H54 (cell line): ENCODE data around the gene DTNB.

Experiments
- DNase-seq: peaks from one replicate; pipeline ENCODE4 v3.0.0; 2011; ENCODE audit warnings: low spot score, mixed read lengths; ENCODE audit not compliant: insufficient read length
- FAIRE-seq: peaks from 3 replicates; lab custom pipeline; 2011; peaks lifted over from hg19 to GRCh38; lab: Jason Lieb, UNC
- POLR2A ChIP-seq: IDR thresholded peaks from 2 replicates; pipeline ENCODE4 v1.6.1; 2011; ENCODE audit warnings: low read depth, mild to moderate bottlenecking, low read length

DTNB gene

DNA sequence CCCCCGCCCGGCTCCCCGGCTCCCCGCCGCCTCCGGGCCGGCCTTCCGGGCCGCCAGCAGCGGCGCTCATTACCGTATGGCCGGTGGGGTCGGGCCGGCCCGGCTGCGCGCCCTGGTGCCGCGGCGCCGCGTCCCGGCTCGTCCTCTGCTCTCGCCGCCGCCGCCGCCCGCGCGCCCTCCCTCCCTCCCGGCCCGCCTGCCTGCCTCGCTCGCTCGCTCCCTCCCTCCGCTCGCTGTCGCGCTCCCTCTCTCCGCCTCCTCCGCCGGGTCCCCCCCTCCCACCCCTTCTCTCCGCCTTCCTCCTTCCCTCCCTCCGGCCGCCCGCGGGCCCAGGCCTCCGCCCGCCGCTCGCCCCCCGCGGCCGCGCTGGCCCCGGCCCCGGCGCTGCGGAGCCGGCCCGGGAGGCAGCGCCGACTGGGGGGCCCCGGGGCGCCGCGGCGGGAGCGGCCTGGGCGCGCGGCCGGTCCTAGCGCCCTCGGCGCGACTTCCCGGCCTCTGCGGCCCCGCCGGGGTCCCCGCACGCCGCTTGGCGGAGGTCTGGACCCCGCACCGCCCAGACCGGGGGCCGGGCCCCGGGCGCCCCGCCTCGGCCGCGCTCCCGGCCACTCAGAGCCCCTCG lies 331.5 kb downstream of the DTNB start, which contains the start of gene DNMT3A:
TSS of gene DNMT3A (minus strand) at position 173 of the 619 bp plus-strand sequence. CDS start 27,941 bp downstream, outside the sequence.
- DNase-seq: peak; percentile 73
- TF ChIP-seq POLR2A: peak; percentile 36; the same call in 1 of the 2 replicates
- FAIRE-seq: no peak

DNA sequence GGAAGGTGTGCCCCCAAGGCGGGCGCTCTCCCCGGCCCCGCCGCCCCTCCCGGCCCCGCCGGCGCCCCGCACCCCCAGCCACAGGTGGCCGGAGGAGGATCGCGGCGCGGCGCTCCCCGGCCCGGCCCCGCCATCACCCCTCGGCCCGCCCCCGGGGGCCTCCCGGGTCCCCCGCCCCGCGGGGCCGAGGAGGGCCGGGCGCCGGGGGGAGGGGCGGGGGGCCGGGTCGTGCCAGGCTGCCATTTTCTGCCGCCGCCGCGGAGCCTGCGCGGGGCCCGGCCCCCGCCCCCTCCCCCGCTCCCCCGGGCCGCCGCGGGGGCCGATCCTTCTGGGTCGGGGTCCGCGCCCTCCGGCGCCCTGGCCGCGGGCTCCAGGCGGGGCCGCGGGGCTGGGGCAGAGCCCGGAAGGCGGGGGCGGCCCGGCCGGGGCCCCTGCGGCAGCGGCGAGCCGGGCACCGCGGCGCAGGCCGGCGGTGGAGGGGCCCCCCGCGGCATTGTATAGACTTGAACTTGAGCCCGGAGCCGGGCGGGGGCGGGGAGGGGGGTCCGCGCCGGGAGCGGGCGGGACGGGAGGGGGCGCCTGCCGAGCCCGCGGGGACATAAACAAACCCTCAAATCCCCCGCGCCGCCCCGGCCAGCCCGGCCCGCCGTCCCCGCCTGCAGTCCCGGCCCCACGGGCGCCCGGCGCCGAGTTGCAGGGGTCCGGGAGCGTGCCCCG lies 332.2 kb downstream of the DTNB start:
- DNase-seq (peak; percentile 50), FAIRE-seq (no peak)
- no peak for TF ChIP-seq POLR2A

GRCh38 chr2:25340181-25340921 lies 333.0 kb downstream of the DTNB start:
- DNase-seq (no peak), FAIRE-seq (no peak)
- TF ChIP-seq POLR2A: no peak

GRCh38 chr2:25339791-25340180 lies 333.6 kb downstream of the DTNB start:
- no peak for DNase-seq
- no peak for FAIRE-seq
- TF ChIP-seq POLR2A: no peak

GRCh38 chr2:25339211-25339674 lies 334.1 kb downstream of the DTNB start:
- FAIRE-seq (no peak), DNase-seq (no peak)
- TF ChIP-seq POLR2A: no peak

GRCh38 chr2:25338401-25338800 lies 335.0 kb downstream of the DTNB start:
- TF ChIP-seq POLR2A: no peak
- FAIRE-seq: no peak
- DNase-seq: no peak

GRCh38 chr2:25337891-25338290 lies 335.5 kb downstream of the DTNB start:
- TF ChIP-seq POLR2A: no peak
- FAIRE-seq (no peak), DNase-seq (no peak)

- FAIRE-seq (no peak), DNase-seq (no peak)
- TF ChIP-seq POLR2A: no peak
Observed at GRCh38 chr2:25337276-25337675, 336.1 kb downstream of the DTNB start.

- no peak for TF ChIP-seq POLR2A
- DNase-seq: no peak
- FAIRE-seq: no peak
Observed at GRCh38 chr2:25336383-25336841, 337.0 kb downstream of the DTNB start.

DNA sequence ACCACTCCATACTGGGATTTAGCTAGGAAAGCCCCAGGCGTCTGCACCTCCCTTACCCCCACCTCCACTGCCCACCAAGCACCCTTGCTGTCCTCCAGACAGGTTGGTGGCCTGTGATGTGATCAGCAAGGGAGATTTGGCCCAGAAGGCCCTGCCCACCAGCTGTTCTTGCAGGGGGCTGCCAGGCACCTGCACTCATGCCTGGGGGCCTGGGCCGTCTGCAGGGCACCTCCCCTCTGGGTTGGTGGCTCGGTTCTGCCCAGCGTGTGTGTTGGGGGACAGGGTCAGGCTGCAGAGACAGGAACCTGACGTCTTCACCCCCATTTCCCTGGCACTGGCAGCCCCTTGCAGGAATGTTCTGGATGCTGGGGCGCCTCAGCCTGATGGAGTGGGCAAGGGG lies 337.4 kb downstream of the DTNB start:
- no peak for FAIRE-seq
- no peak for DNase-seq
- no peak for TF ChIP-seq POLR2A

DNA sequence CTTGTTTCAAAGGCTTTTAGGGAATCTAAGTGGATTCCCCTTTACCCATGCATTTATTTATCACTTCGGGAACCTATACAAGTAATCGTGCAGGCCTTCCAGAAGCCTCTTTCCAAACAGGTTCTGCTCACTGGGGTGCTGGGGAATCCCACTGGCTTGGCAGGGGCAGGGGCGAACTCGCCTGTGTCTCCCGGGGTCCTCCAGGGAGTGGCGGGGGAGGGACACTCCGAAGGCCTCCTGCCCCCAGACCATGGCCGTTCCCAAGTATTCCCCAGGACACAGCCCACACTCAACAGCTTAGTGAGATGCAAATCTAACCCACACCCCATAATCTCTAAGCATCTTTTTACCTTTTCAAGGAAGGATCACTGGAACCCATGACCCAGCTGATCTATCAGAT lies 338.2 kb downstream of the DTNB start:
- DNase-seq: no peak
- no peak for FAIRE-seq
- TF ChIP-seq POLR2A: no peak

GRCh38 chr2:25334482-25334881 lies 338.9 kb downstream of the DTNB start:
- no peak for FAIRE-seq
- no peak for DNase-seq
- TF ChIP-seq POLR2A: no peak

DNA sequence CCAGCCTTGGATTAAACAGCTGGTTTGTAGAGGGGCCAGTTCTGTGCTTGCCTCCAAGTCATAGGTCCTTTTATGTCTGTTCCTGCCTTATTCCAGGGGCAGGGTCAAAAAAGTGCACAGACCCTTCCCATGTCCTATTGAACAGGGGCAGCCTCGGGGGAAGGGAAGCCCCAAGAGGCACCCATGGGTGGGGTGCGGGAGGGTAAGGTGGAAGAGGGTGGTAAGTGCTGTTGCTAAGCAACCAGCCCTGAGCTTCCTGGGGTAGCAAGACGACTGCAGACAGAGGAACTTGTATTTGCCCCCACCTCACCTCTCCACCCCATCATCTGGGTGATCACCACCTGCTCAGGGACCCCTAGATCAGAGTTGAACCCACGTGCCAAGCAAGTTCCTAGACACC lies 339.4 kb downstream of the DTNB start:
- FAIRE-seq: no peak
- DNase-seq: no peak
- TF ChIP-seq POLR2A: no peak

GRCh38 chr2:25332571-25332970 lies 340.8 kb downstream of the DTNB start:
- no peak for TF ChIP-seq POLR2A
- FAIRE-seq (no peak), DNase-seq (no peak)
